GM23248 (cell line): ENCODE data around the gene RBM15B. TPM values are rescaled to one million over a fixed set of nuclear protein-coding genes. Genes with fewer than 3 reads are reported as not detected.

Experiments
- DNase-seq: peaks from one replicate; pipeline ENCODE4 v3.0.0-alpha.2; 2015
- H2AFZ ChIP-seq: fragments of 200-600 bp; sonication (generic); 2 replicates; pipeline ENCODE4 v1.6.1; 2016; ENCODE audit warnings: antibody characterized with exemption
- H3F3A ChIP-seq: fragments of 200-600 bp; sonication (generic); 2 replicates; pipeline ENCODE4 v1.6.1; 2016; ENCODE audit warnings: mild to moderate bottlenecking, antibody characterized with exemption, mixed run types; ENCODE audit not compliant: insufficient read depth
- H3K27ac ChIP-seq: fragments of 200-600 bp; sonication (generic); 2 replicates; pipeline ENCODE4 v1.5.1; 2016; ENCODE audit warnings: mild to moderate bottlenecking
- H3K27me3 ChIP-seq: fragments of 200-600 bp; sonication (generic); replicated peaks from 2 replicates; pipeline ENCODE4 v1.6.1; 2016; ENCODE audit warnings: mild to moderate bottlenecking; ENCODE audit not compliant: insufficient read depth
- H3K36me3 ChIP-seq: fragments of 200-600 bp; sonication (generic); 2 replicates; pipeline ENCODE4 v1.6.1; 2016; ENCODE audit warnings: low read depth, mild to moderate bottlenecking
- H3K4me1 ChIP-seq: fragments of 200-600 bp; sonication (generic); 2 replicates; pipeline ENCODE4 v1.6.1; 2016; ENCODE audit warnings: mild to moderate bottlenecking; ENCODE audit not compliant: insufficient read depth
- H3K4me2 ChIP-seq: fragments of 200-600 bp; sonication (generic); one replicate; pipeline ENCODE4 v1.6.1; 2016; ENCODE audit warnings: mild to moderate bottlenecking; ENCODE audit not compliant: unreplicated experiment
- H3K4me3 ChIP-seq: fragments of 200-600 bp; sonication (generic); 2 replicates; pipeline ENCODE4 v1.5.1; 2016; ENCODE audit warnings: mild to moderate bottlenecking
- H3K79me2 ChIP-seq: fragments of 200-600 bp; sonication (generic); 2 replicates; pipeline ENCODE4 v1.6.1; 2016; ENCODE audit warnings: mild to moderate bottlenecking; ENCODE audit not compliant: insufficient read depth
- H3K9ac ChIP-seq: fragments of 200-600 bp; sonication (generic); 2 replicates; pipeline ENCODE4 v1.6.1; 2016; ENCODE audit warnings: mild to moderate bottlenecking
- H3K9me2 ChIP-seq: fragments of 200-600 bp; sonication (generic); 2 replicates; pipeline ENCODE4 v1.6.1; 2016; ENCODE audit warnings: mixed run types, mild to moderate bottlenecking, moderate library complexity; ENCODE audit not compliant: insufficient read depth
- H3K9me3 ChIP-seq: fragments of 200-600 bp; sonication (generic); one replicate; pipeline ENCODE4 v1.6.1; 2017; ENCODE audit warnings: low read depth
- H4K20me1 ChIP-seq: fragments of 200-600 bp; sonication (generic); 2 replicates; pipeline ENCODE4 v1.6.0; 2016; ENCODE audit not compliant: insufficient read depth
- EZH2 ChIP-seq: fragments of 200-600 bp; sonication (generic); IDR thresholded peaks from 2 replicates; pipeline ENCODE4 v1.6.1; 2018; ENCODE audit warnings: antibody characterized with exemption, mild to moderate bottlenecking; ENCODE audit not compliant: insufficient read depth, poor library complexity, severe bottlenecking
- EZH2phosphoT487 ChIP-seq: fragments of 200-600 bp; sonication (generic); IDR thresholded peaks from 2 replicates; pipeline ENCODE4 v1.6.1; 2018; ENCODE audit warnings: antibody characterized with exemption, moderate library complexity, mild to moderate bottlenecking, low read depth; ENCODE audit not compliant: insufficient read depth
- WGBS, 2 experiments: methylation state at CpG; one replicate each; pipeline ENCODE4 v1.1.6; 2015 to 2017; ENCODE audit warnings: low lambda C conversion rate in 2 of 2, low coverage in 1 of 2; ENCODE audit errors: missing lambda C conversion rate in 2 of 2; 5-methylcytosine and 5-hydroxymethylcytosine counted together
- in situ Hi-C: fragments of 300-500 bp; cut with MboI; formaldehyde crosslinking; loops from 2 replicates; pipeline ENCODE4 v1.15.0; 2020
- polyA plus RNA-seq: library from polyadenylated mRNA; unstranded; fragments of >200 nt; fragmentation: Nextera tagmentation; extraction: Ambion mirVana; gene quantifications from 2 replicates; pipeline ENCODE4 v1.2.1, GENCODE V29; 2016
- total RNA-seq: library from RNA; depleted of rRNA; stranded (reverse); fragments of >200 nt; shearing (Covaris generic); gene quantifications from 2 replicates; pipeline ENCODE4 v1.2.3, GENCODE V29; 2014; rRNA removed

Gene RBM15B, protein sequence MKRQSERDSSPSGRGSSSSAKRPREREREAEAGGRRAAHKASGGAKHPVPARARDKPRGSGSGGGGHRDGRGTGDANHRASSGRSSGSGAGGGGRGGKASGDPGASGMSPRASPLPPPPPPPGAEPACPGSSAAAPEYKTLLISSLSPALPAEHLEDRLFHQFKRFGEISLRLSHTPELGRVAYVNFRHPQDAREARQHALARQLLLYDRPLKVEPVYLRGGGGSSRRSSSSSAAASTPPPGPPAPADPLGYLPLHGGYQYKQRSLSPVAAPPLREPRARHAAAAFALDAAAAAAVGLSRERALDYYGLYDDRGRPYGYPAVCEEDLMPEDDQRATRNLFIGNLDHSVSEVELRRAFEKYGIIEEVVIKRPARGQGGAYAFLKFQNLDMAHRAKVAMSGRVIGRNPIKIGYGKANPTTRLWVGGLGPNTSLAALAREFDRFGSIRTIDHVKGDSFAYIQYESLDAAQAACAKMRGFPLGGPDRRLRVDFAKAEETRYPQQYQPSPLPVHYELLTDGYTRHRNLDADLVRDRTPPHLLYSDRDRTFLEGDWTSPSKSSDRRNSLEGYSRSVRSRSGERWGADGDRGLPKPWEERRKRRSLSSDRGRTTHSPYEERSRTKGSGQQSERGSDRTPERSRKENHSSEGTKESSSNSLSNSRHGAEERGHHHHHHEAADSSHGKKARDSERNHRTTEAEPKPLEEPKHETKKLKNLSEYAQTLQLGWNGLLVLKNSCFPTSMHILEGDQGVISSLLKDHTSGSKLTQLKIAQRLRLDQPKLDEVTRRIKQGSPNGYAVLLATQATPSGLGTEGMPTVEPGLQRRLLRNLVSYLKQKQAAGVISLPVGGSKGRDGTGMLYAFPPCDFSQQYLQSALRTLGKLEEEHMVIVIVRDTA
- 21.2 and 21.6 TPM in 2 replicates for total RNA-seq
- polyA plus RNA-seq = 11.9 and 13.3 TPM in 2 replicates

GRCh38 chr3:51391075-51391565 lies at the start of gene RBM15B:
Gene RBM15B, plus strand, starts transcription at chr3:51391285. Its CDS starts 115 bp downstream, at chr3:51391400.
- Histone ChIP-seq H3K27me3 (no peaks in the 10 kb centered on the region), H3K4me2 (peak within 1 kb of the TSS; percentile 80), H3K4me3 (peak within 1 kb of the TSS; percentile 77), H3K36me3 (peaks cover 15% of the 10 kb centered on the region), H3K9ac (peak within 1 kb of the TSS; percentile 94), H3K27ac (peak within 1 kb of the TSS; percentile 86), H2AFZ (peak within 1 kb of the TSS; percentile 42; the same call in 1 of the 2 replicates), H3K4me1 (peaks cover 34% of the 10 kb centered on the region), H3F3A (peaks cover 27% of the 10 kb centered on the region), H3K9me3 (no peaks in the 10 kb centered on the region), H3K79me2 (peaks cover 72% of the 10 kb centered on the region), H4K20me1 (no peaks in the 10 kb centered on the region; the same call in 1 of the 2 replicates), H3K9me2 (no peaks in the 10 kb centered on the region)
- in situ Hi-C loops = no loop called here
- WGBS, 2 experiments = 0 to 2% methylated on average over 37 of the region's 83 CpGs
- TF ChIP-seq EZH2phosphoT487 (no peak), EZH2 (no peak)
- peak; percentile 99 for DNase-seq

DNA sequence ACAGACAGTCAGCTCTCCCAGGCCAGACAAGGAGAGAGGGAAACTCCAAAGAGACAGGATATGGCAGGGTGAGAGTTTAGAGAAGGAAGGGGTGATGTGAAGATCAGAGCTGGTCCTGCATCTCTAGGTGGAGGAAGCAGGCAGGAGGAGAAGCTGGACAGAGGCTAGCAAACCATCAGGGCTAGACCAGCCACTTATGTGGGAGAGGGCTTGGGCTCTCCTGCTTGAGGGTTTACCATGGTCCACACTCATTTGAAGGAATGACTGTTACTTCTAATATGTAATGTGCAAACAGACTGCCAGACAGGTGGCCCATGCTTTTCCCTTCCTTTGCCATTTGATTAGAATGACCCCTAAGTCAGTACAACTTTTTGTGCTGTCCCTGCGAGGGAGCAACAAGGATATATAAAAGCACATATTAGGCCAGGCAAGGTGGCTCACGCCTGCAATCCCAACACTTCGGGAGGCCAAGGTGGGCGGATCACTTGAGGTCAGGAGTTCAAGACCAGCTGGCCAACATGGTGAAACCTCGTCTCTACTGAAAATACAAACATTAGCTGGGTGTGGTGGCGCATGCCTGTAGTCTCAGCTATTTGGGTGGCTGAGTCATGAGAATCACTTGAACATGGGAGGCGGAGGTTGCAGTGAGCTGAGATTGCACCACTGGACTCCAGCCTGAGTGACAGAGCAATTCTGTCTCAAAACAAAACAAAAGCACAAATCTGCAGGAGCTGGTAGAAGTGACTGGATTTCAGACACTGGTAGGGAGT lies 47.0 kb upstream of the RBM15B start:
- in situ Hi-C loops = no loop called here
- peak overlapping the region; percentile 67 for H3K4me2 ChIP-seq

DNA sequence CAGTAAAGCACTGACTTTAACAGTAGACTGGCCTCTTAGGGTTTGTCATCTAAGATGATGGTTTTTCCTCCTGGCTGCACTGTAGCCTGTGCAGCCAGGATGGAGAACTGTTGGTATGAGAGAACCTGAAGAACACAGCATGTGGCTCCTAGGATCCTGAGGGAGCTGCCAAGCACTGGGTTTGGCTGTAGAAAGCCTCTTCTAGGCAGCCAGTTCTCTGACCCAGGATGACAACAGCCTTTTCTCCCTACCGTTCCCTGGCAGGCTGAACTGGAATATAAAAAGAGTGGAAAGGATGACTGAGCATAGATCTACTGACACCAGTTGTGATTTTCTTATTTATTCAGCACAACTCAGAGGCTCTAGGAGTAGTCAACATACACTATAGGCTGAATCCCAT lies 40.3 kb upstream of the RBM15B start:
- no peak for TF ChIP-seq EZH2
- TF ChIP-seq EZH2phosphoT487 = no peak
- no peak overlapping the region for H3K27ac ChIP-seq
- no peaks in the 10 kb centered on the region for H3K79me2 ChIP-seq
- no peaks in the 10 kb centered on the region for H3K9me2 ChIP-seq
- no peaks in the 10 kb centered on the region for H3K27me3 ChIP-seq
- no peaks in the 10 kb centered on the region for H4K20me1 ChIP-seq
- H3K4me3 ChIP-seq = no peak overlapping the region
- H3K9ac ChIP-seq = no peak overlapping the region
- peak; percentile 9 for DNase-seq
- H3K4me1 ChIP-seq = no peaks in the 10 kb centered on the region
- no peaks in the 10 kb centered on the region for H3K9me3 ChIP-seq
- no peaks in the 10 kb centered on the region for H3F3A ChIP-seq
- H3K4me2 ChIP-seq = no peak overlapping the region
- no peaks in the 10 kb centered on the region for H3K36me3 ChIP-seq
- H2AFZ ChIP-seq = no peak overlapping the region
- whole genome bisulfite sequencing, 2 experiments = 33 to 35% methylated on average over 1 of the region's 1 CpG
- in situ Hi-C loops = no loop called here

More for the DNA sequence above, 47.0 kb upstream of the RBM15B start:
- peaks cover 23% of the 10 kb centered on the region for H3F3A ChIP-seq
- H3K9me3 ChIP-seq = no peaks in the 10 kb centered on the region
- no peaks in the 10 kb centered on the region for H3K27me3 ChIP-seq
- no peaks in the 10 kb centered on the region for H4K20me1 ChIP-seq
- no peak for TF ChIP-seq EZH2
- TF ChIP-seq EZH2phosphoT487 = no peak
- H3K27ac ChIP-seq = peak overlapping the region; percentile 75
- peak; percentile 89 for DNase-seq
- no peaks in the 10 kb centered on the region for H3K36me3 ChIP-seq
- H2AFZ ChIP-seq = peak overlapping the region; percentile 30; the same call in 1 of the 2 replicates
- peaks cover 40% of the 10 kb centered on the region for H3K4me1 ChIP-seq
- H3K9ac ChIP-seq = peak overlapping the region; percentile 66
- no peaks in the 10 kb centered on the region for H3K79me2 ChIP-seq
- H3K4me3 ChIP-seq = no peak overlapping the region
- no peaks in the 10 kb centered on the region for H3K9me2 ChIP-seq
- 33 to 34% methylated on average over 7 of the region's 7 CpGs for WGBS, 2 experiments

DNA sequence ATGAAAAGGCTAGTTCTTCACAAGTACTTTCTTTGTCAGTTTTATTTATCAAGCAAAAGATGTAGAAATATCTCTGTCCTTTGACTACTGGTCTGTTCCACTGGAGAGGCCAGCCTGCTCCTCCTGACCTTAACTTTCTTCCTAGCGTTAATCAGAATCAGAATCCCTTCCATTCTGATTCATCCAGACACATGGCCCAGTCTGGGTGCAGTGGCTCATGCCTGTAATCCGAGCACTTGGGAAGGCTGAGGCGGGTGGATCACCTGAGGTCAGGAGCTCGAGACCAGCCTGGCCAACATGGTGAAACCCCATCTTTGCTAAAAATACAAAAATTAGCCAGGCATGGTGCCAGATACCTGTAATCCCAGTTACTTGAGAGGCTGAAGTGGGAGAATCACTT lies 38.0 kb upstream of the RBM15B start:
- Histone ChIP-seq H3K4me3 (no peak overlapping the region), H3K4me2 (no peak overlapping the region), H4K20me1 (no peaks in the 10 kb centered on the region), H3K36me3 (no peaks in the 10 kb centered on the region), H3K9me2 (no peaks in the 10 kb centered on the region), H3F3A (no peaks in the 10 kb centered on the region), H3K27ac (no peak overlapping the region), H3K9ac (no peak overlapping the region), H2AFZ (no peak overlapping the region), H3K79me2 (no peaks in the 10 kb centered on the region), H3K27me3 (no peaks in the 10 kb centered on the region), H3K9me3 (no peaks in the 10 kb centered on the region), H3K4me1 (no peaks in the 10 kb centered on the region)
- 74 to 79% methylated on average over 4 of the region's 4 CpGs for WGBS, 2 experiments
- no peak for DNase-seq
- in situ Hi-C loops = no loop called here
- TF ChIP-seq EZH2 (no peak), EZH2phosphoT487 (no peak)
